ENCODE data around the gene CEL.

- TF ChIP-seq POLR2A (IDR thresholded peaks at IDR 0.05): no peak
- no peak for TF ChIP-seq CTCF (IDR thresholded peaks at IDR 0.05)
These were observed 16.6 kb upstream of the CEL start for GRCh38 chr9:133045132-133045531.
